ENCODE measurements around the gene SLC39A12.
"Not testable (repeated sequence)": the region's sequence is repeated elsewhere in the genome, so short reads cannot be mapped to it uniquely, and the experiment has no call there.

SLC39A12 gene

GRCh38 chr10:17951868-17952371 lies at the start of gene SLC39A12:
SLC39A12 (plus strand) TSS chr10:17951918; CDS start chr10:17953277, 1,359 bp downstream.
- DNase-seq (ENCODE audit: low read depth in 2 of 2): no peak

GRCh38 chr10:17904564-17904963 lies 47.2 kb upstream of the SLC39A12 start:
- no peak for DNase-seq (ENCODE audit: low read depth in 2 of 2)

GRCh38 chr10:17905491-17905890 lies 46.2 kb upstream of the SLC39A12 start:
- DNase-seq (ENCODE audit: low read depth in 2 of 2): no peak

- no peak for DNase-seq (ENCODE audit: low read depth in 2 of 2)
Measured at GRCh38 chr10:17906002-17906401, 45.7 kb upstream of the SLC39A12 start.

GRCh38 chr10:17907641-17908040 lies 44.1 kb upstream of the SLC39A12 start:
- no peak for DNase-seq (ENCODE audit: low read depth in 2 of 2)

GRCh38 chr10:17910125-17910789 lies 41.5 kb upstream of the SLC39A12 start:
- no peak for DNase-seq (ENCODE audit: low read depth in 2 of 2)

GRCh38 chr10:17912754-17913153 lies 39.0 kb upstream of the SLC39A12 start:
- DNase-seq (ENCODE audit: low read depth in 2 of 2): no peak

GRCh38 chr10:17913604-17914003 lies 38.1 kb upstream of the SLC39A12 start:
- DNase-seq (ENCODE audit: low read depth in 2 of 2): no peak

- DNase-seq (ENCODE audit: low read depth in 2 of 2): no peak
Measured at GRCh38 chr10:17914169-17915045, 37.3 kb upstream of the SLC39A12 start.

GRCh38 chr10:17915181-17915580 lies 36.5 kb upstream of the SLC39A12 start:
- no peak for DNase-seq (ENCODE audit: low read depth in 2 of 2)

GRCh38 chr10:17918187-17918903 lies 33.4 kb upstream of the SLC39A12 start:
- DNase-seq (ENCODE audit: low read depth in 2 of 2): no peak

GRCh38 chr10:17921378-17921777 lies 30.3 kb upstream of the SLC39A12 start:
- DNase-seq (ENCODE audit: low read depth in 2 of 2): no peak

- DNase-seq (ENCODE audit: low read depth in 2 of 2): no peak
Measured at GRCh38 chr10:17923728-17924127, 28.0 kb upstream of the SLC39A12 start.

GRCh38 chr10:17943033-17943745 lies 8.5 kb upstream of the SLC39A12 start:
- no peak for DNase-seq (ENCODE audit: low read depth in 2 of 2)

- DNase-seq (ENCODE audit: low read depth in 2 of 2): not testable (repeated sequence)
Measured at GRCh38 chr10:17950269-17950668, 1.4 kb upstream of the SLC39A12 start.

GRCh38 chr10:17950726-17951125 lies 992 bp upstream of the SLC39A12 start:
- DNase-seq (ENCODE audit: low read depth in 2 of 2): no peak

- DNase-seq (ENCODE audit: low read depth in 2 of 2): not testable (repeated sequence)
Measured at GRCh38 chr10:17954372-17954771, 2.7 kb downstream of the SLC39A12 start.

- no peak for DNase-seq (ENCODE audit: low read depth in 2 of 2)
Measured at GRCh38 chr10:17954861-17955260, 3.1 kb downstream of the SLC39A12 start.

- no peak for DNase-seq (ENCODE audit: low read depth in 2 of 2)
Measured at GRCh38 chr10:17958049-17958448, 6.3 kb downstream of the SLC39A12 start.

- no peak for DNase-seq (ENCODE audit: low read depth in 2 of 2)
Measured at GRCh38 chr10:17959870-17960269, 8.2 kb downstream of the SLC39A12 start.
